HEK293 (cell line): ENCODE results near the gene TAC4.
"Not testable (repeated sequence)": the region's sequence is repeated elsewhere in the genome, so short reads cannot be mapped to it uniquely, and the experiment has no call there.

Experiments used
- CTCF ChIA-PET: fragments of 350-600 bp; formaldehyde crosslinking; extraction: SDS; loops from one replicate; lab custom pipeline; 2021; ENCODE audit warnings: antibody characterized with exemption; lab: Yijun Ruan, JAX
- POLR2A ChIA-PET: fragments of 300-600 bp; formaldehyde crosslinking; extraction: SDS; loops from one replicate; lab custom pipeline; 2020; ENCODE audit warnings: antibody characterized with exemption, inconsistent platforms; lab: Yijun Ruan, JAX
- H3K27ac ChIP-seq: fragments of 200-500 bp; sonication (Bioruptor generic); 2 replicates; pipeline ENCODE4 v1.5.1; 2014; ENCODE audit warnings: low read depth, low read length, control low read depth, inconsistent platforms; ENCODE audit errors: extremely low read depth
- H3K36me3 ChIP-seq, 2 experiments: fragments of 200-500 bp in 1 of 2; sonication (Bioruptor generic) in 1 of 2; 1 replicate in 1 of 2; 2 replicates in 1 of 2; pipeline ENCODE4 v1.5.1; 2014 to 2017; ENCODE audit warnings: inconsistent platforms in 2 of 2, low read length in 2 of 2; ENCODE audit not compliant: control insufficient read depth in 2 of 2, insufficient read depth in 1 of 2
- H3K4me1 ChIP-seq: fragments of 200-500 bp; sonication (Bioruptor generic); 2 replicates; pipeline ENCODE4 v1.5.1; 2014; ENCODE audit warnings: mild to moderate bottlenecking, low read length, inconsistent platforms; ENCODE audit not compliant: control insufficient read depth, insufficient read depth
- H3K4me3 ChIP-seq: 2 replicates; pipeline ENCODE4 v1.5.1; 2011; ENCODE audit warnings: low read depth, mild to moderate bottlenecking, control low read depth, low read length, moderate library complexity
- H3K9me3 ChIP-seq: fragments of 200-500 bp; sonication (Bioruptor generic); 2 replicates; pipeline ENCODE4 v1.5.1; 2014; ENCODE audit warnings: low read depth, low read length, inconsistent platforms; ENCODE audit not compliant: control insufficient read depth, insufficient read depth
- OSR2 ChIP-seq: fragments of 450-650 bp; formaldehyde crosslinking; IDR thresholded peaks from 2 replicates; pipeline ENCODE4 v1.5.1; 2016; ENCODE audit warnings: missing biosample characterization, missing genetic modification characterization
- SCRT1 ChIP-seq: fragments of 450-650 bp; formaldehyde crosslinking; IDR thresholded peaks from 2 replicates; pipeline ENCODE4 v1.5.1; 2016; ENCODE audit warnings: missing biosample characterization, missing genetic modification characterization, borderline replicate concordance
- SETDB1 ChIP-seq: IDR thresholded peaks from one replicate; pipeline ENCODE4 v1.6.1; 2017; ENCODE audit warnings: mild to moderate bottlenecking, low read length, moderate library complexity, mixed read lengths; ENCODE audit not compliant: insufficient read length
- TCF7L2 ChIP-seq: IDR thresholded peaks from 2 replicates; pipeline ENCODE4 v1.6.1; 2011; ENCODE audit warnings: low read depth, mild to moderate bottlenecking, inconsistent platforms, low read length, moderate library complexity, borderline replicate concordance
- TRIM28 ChIP-seq: IDR thresholded peaks from 2 replicates; pipeline ENCODE4 v1.6.1; 2011; ENCODE audit warnings: low read length, control low read depth, borderline replicate concordance
- WT1 ChIP-seq: fragments of 450-650 bp; formaldehyde crosslinking; IDR thresholded peaks from 2 replicates; pipeline ENCODE4 v1.5.1; 2016; ENCODE audit warnings: missing biosample characterization, missing genetic modification characterization
- ZBTB8A ChIP-seq: fragments of 450-650 bp; formaldehyde crosslinking; IDR thresholded peaks from 2 replicates; pipeline ENCODE4 v1.5.1; 2016; ENCODE audit warnings: missing biosample characterization, missing genetic modification characterization
- ZFP41 ChIP-seq: fragments of 450-650 bp; formaldehyde crosslinking; IDR thresholded peaks from 2 replicates; pipeline ENCODE4 v1.5.1; 2016; ENCODE audit warnings: missing biosample characterization, missing genetic modification characterization, borderline replicate concordance
- ZNF184 ChIP-seq: fragments of 450-650 bp; IDR thresholded peaks from 2 replicates; pipeline ENCODE4 v1.5.1; 2018; ENCODE audit warnings: missing biosample characterization, mild to moderate bottlenecking, missing genetic modification characterization
- ZNF221 ChIP-seq: fragments of 450-650 bp; formaldehyde crosslinking; IDR thresholded peaks from 2 replicates; pipeline ENCODE4 v1.5.1; 2017; ENCODE audit warnings: missing biosample characterization, missing genetic modification characterization, borderline replicate concordance
- ZNF223 ChIP-seq: fragments of 450-650 bp; formaldehyde crosslinking; IDR thresholded peaks from 2 replicates; pipeline ENCODE4 v1.5.1; 2016; ENCODE audit warnings: missing biosample characterization, missing genetic modification characterization
- ZNF23 ChIP-seq: fragments of 450-650 bp; formaldehyde crosslinking; IDR thresholded peaks from 2 replicates; pipeline ENCODE4 v1.5.1; 2016; ENCODE audit warnings: missing biosample characterization, missing genetic modification characterization, borderline replicate concordance
- ZNF341 ChIP-seq: fragments of 450-650 bp; formaldehyde crosslinking; IDR thresholded peaks from 2 replicates; pipeline ENCODE4; 2016; ENCODE audit warnings: low read depth, missing biosample characterization, missing genetic modification characterization
- ZNF548 ChIP-seq: fragments of 450-650 bp; formaldehyde crosslinking; IDR thresholded peaks from 2 replicates; pipeline ENCODE4 v1.5.1; 2016; ENCODE audit warnings: missing biosample characterization, missing genetic modification characterization
- ZNF600 ChIP-seq: fragments of 450-650 bp; formaldehyde crosslinking; IDR thresholded peaks from 2 replicates; pipeline ENCODE4 v1.5.1; 2016; ENCODE audit warnings: missing biosample characterization, missing genetic modification characterization
- ZNF610 ChIP-seq: fragments of 450-650 bp; formaldehyde crosslinking; IDR thresholded peaks from 2 replicates; pipeline ENCODE4 v1.5.1; 2016; ENCODE audit warnings: missing biosample characterization, missing genetic modification characterization, borderline replicate concordance
- ZNF654 ChIP-seq: fragments of 450-650 bp; formaldehyde crosslinking; IDR thresholded peaks from 2 replicates; pipeline ENCODE4 v1.5.1; 2016; ENCODE audit warnings: low read depth, missing biosample characterization, missing genetic modification characterization
- ZNF76 ChIP-seq: fragments of 450-650 bp; formaldehyde crosslinking; IDR thresholded peaks from 2 replicates; pipeline ENCODE4; 2016; ENCODE audit warnings: low read depth, missing biosample characterization, missing genetic modification characterization, borderline replicate concordance
- ZNF777 ChIP-seq: fragments of 450-650 bp; formaldehyde crosslinking; IDR thresholded peaks from 2 replicates; pipeline ENCODE4 v1.5.1; 2017; ENCODE audit warnings: missing biosample characterization, missing genetic modification characterization, borderline replicate concordance
- TF ChIP-seq, protein P1 (sequence below): fragments of 450-650 bp; formaldehyde crosslinking; IDR thresholded peaks from 2 replicates; pipeline ENCODE4; 2016; ENCODE audit warnings: missing biosample characterization, missing genetic modification characterization
- TF ChIP-seq, protein P2 (sequence below): fragments of 450-650 bp; formaldehyde crosslinking; IDR thresholded peaks from 2 replicates; pipeline ENCODE4 v1.5.1; 2016; ENCODE audit warnings: missing biosample characterization, missing genetic modification characterization
- TF ChIP-seq, protein P3 (sequence below): fragments of 450-650 bp; formaldehyde crosslinking; conservative IDR thresholded peaks from 2 replicates; pipeline ENCODE4 v1.5.1; 2016; ENCODE audit warnings: low read depth, missing biosample characterization, missing genetic modification characterization
- TF ChIP-seq, protein P4 (sequence below): fragments of 450-650 bp; formaldehyde crosslinking; IDR thresholded peaks from 2 replicates; pipeline ENCODE4 v1.5.1; 2016; ENCODE audit warnings: missing biosample characterization, missing genetic modification characterization, low read depth
- TF ChIP-seq, protein P5 (sequence below): fragments of 450-650 bp; formaldehyde crosslinking; IDR thresholded peaks from 2 replicates; pipeline ENCODE4 v1.5.1; 2016; ENCODE audit warnings: missing biosample characterization, missing genetic modification characterization

TAC4 gene

DNA sequence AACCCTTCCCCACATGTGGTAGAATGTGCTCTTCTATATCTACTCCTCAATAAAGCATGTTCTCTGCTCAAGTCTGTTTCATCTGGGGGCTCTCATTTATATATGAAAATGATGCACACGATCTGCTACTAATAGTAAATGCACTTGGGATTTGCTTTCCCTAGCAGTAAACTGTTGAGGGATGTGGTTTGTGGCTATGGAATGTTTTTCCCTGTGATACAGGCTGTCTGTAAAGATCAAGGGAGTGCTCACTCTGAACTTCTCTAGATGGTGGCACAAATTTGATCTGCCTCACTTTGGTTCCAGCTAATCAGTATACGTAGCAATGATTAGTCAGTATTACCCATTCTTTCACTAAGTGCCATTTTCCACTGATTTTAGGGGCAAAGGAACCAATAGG lies 18.8 kb downstream of the TAC4 start (continued):
- TF ChIP-seq ZNF76 (tag by site-specific recombination) (no peak), ZNF610 (tag by site-specific recombination) (no peak), ZFP41 (tag by site-specific recombination) (no peak), ZNF223 (tag by site-specific recombination) (no peak), ZNF221 (tag by site-specific recombination) (no peak)

DNA sequence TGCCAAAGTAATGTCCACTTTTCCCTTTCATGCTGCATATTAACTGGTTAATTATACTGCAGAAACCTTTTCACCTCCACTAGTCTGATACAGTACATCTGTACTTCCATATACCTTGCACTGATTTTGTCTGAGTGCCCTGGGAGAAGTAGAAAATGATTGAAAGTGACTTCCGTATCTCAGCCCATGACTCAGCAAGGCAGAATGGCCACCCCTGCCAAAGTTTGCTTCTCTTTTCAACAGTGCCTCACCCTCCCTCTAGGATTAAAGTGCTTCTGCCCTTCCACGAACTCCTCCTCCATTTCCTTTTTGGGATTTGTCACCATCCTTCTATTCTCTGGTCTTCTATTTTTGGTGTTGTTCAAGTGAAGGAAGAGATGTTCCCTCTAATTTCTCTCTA lies 19.5 kb downstream of the TAC4 start:
- H3K9me3 ChIP-seq, POLR2A ChIA-PET, H3K4me3 ChIP-seq, H3K4me1 ChIP-seq, H3K27ac ChIP-seq, CTCF ChIA-PET: not testable (repeated sequence)
- H3K36me3 ChIP-seq, result peaks cover 57 to 90% of the 10 kb centered on the region in 2 experiments

DNA sequence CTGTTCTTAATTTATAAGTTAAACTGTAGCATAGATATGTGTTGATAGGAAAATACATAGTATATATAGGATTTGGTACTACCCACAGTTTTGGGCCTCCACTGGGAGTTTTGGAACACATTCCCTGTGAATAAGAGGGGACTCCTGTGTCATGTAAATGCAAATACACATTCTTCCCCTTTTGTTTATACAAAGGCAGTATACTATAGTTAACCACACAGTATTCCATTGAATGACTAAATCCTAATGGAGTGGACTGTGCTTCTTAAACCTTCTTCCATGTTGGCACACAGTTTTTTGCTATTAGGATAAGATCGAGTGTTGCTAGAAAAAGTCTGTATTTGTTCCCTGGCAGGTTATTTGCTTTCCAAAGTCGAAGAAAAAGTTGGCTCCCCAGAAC lies 22.2 kb downstream of the TAC4 start:
- CTCF ChIA-PET, result interaction anchor here (0.6 to 5.9 kb wide), 2 partner anchors 108 to 171 kb away, joined by 3 to 27 read pairs; partner anchors contain the start of gene DLX3
- no peak overlapping the region for H3K4me3 ChIP-seq
- no peak overlapping the region for H3K27ac ChIP-seq
- POLR2A ChIA-PET, result no interaction called here
- TF ChIP-seq, protein P1, sequence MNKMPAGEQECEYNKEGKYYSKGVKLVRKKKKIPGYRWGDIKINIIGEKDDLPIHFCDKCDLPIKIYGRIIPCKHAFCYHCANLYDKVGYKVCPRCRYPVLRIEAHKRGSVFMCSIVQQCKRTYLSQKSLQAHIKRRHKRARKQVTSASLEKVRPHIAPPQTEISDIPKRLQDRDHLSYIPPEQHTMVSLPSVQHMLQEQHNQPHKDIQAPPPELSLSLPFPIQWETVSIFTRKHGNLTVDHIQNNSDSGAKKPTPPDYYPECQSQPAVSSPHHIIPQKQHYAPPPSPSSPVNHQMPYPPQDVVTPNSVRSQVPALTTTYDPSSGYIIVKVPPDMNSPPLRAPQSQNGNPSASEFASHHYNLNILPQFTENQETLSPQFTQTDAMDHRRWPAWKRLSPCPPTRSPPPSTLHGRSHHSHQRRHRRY (tag by site-specific recombination), result no peak
- no peak for TF ChIP-seq WT1
- no peak for TF ChIP-seq ZNF341
- no peak for TF ChIP-seq ZNF548
- TF ChIP-seq SETDB1, result no peak
- TF ChIP-seq, protein P2, sequence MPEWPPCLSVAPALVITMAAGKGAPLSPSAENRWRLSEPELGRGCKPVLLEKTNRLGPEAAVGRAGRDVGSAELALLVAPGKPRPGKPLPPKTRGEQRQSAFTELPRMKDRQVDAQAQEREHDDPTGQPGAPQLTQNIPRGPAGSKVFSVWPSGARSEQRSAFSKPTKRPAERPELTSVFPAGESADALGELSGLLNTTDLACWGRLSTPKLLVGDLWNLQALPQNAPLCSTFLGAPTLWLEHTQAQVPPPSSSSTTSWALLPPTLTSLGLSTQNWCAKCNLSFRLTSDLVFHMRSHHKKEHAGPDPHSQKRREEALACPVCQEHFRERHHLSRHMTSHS, result no peak
- no peak for TF ChIP-seq TRIM28
- TF ChIP-seq ZNF23, result no peak
- TF ChIP-seq ZNF600 (tag by site-specific recombination), result no peak
- no peak for TF ChIP-seq ZNF184 (tag by site-specific recombination)
- TF ChIP-seq ZBTB8A (tag by site-specific recombination), result no peak
- TF ChIP-seq, protein P3, sequence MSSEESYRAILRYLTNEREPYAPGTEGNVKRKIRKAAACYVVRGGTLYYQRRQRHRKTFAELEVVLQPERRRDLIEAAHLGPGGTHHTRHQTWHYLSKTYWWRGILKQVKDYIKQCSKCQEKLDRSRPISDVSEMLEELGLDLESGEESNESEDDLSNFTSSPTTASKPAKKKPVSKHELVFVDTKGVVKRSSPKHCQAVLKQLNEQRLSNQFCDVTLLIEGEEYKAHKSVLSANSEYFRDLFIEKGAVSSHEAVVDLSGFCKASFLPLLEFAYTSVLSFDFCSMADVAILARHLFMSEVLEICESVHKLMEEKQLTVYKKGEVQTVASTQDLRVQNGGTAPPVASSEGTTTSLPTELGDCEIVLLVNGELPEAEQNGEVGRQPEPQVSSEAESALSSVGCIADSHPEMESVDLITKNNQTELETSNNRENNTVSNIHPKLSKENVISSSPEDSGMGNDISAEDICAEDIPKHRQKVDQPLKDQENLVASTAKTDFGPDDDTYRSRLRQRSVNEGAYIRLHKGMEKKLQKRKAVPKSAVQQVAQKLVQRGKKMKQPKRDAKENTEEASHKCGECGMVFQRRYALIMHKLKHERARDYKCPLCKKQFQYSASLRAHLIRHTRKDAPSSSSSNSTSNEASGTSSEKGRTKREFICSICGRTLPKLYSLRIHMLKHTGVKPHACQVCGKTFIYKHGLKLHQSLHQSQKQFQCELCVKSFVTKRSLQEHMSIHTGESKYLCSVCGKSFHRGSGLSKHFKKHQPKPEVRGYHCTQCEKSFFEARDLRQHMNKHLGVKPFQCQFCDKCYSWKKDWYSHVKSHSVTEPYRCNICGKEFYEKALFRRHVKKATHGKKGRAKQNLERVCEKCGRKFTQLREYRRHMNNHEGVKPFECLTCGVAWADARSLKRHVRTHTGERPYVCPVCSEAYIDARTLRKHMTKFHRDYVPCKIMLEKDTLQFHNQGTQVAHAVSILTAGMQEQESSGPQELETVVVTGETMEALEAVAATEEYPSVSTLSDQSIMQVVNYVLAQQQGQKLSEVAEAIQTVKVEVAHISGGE (tag by site-specific recombination), result no peak
- TF ChIP-seq SCRT1 (tag by site-specific recombination), result no peak
- TF ChIP-seq TCF7L2, result no peak
- no peak for TF ChIP-seq ZNF610 (tag by site-specific recombination)
- no peak for TF ChIP-seq ZNF654 (tag by site-specific recombination)
- TF ChIP-seq, protein P4, sequence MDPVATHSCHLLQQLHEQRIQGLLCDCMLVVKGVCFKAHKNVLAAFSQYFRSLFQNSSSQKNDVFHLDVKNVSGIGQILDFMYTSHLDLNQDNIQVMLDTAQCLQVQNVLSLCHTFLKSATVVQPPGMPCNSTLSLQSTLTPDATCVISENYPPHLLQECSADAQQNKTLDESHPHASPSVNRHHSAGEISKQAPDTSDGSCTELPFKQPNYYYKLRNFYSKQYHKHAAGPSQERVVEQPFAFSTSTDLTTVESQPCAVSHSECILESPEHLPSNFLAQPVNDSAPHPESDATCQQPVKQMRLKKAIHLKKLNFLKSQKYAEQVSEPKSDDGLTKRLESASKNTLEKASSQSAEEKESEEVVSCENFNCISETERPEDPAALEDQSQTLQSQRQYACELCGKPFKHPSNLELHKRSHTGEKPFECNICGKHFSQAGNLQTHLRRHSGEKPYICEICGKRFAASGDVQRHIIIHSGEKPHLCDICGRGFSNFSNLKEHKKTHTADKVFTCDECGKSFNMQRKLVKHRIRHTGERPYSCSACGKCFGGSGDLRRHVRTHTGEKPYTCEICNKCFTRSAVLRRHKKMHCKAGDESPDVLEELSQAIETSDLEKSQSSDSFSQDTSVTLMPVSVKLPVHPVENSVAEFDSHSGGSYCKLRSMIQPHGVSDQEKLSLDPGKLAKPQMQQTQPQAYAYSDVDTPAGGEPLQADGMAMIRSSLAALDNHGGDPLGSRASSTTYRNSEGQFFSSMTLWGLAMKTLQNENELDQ, result no peak
- no peak for TF ChIP-seq ZNF777 (tag by site-specific recombination)
- TF ChIP-seq OSR2 (tag by site-specific recombination), result no peak
- TF ChIP-seq, protein P5, sequence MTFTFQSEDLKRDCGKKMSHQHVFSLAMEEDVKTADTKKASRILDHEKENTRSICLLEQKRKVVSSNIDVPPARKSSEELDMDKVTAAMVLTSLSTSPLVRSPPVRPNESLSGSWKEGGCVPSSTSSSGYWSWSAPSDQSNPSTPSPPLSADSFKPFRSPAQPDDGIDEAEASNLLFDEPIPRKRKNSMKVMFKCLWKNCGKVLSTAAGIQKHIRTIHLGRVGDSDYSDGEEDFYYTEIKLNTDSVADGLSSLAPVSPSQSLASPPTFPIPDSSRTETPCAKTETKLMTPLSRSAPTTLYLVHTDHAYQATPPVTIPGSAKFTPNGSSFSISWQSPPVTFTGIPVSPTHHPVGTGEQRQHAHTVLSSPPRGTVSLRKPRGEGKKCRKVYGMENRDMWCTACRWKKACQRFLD (tag by site-specific recombination), result no peak
- no peaks in the 10 kb centered on the region for H3K4me1 ChIP-seq
- H3K9me3 ChIP-seq, result no peaks in the 10 kb centered on the region
- peaks cover 75 to 97% of the 10 kb centered on the region in 2 experiments for H3K36me3 ChIP-seq
